ENCODE measurements around the gene TMC7. TPM values are rescaled to one million over a fixed set of nuclear protein-coding genes. Genes with fewer than 3 reads are reported as not detected.

Gene TMC7
- total and polyA plus RNA-seq, 2 of the 13 experiments (the other 11 are each of a cell fraction or from before 2014, with no cell fraction given): 1.2 to 5.1 TPM

DNA sequence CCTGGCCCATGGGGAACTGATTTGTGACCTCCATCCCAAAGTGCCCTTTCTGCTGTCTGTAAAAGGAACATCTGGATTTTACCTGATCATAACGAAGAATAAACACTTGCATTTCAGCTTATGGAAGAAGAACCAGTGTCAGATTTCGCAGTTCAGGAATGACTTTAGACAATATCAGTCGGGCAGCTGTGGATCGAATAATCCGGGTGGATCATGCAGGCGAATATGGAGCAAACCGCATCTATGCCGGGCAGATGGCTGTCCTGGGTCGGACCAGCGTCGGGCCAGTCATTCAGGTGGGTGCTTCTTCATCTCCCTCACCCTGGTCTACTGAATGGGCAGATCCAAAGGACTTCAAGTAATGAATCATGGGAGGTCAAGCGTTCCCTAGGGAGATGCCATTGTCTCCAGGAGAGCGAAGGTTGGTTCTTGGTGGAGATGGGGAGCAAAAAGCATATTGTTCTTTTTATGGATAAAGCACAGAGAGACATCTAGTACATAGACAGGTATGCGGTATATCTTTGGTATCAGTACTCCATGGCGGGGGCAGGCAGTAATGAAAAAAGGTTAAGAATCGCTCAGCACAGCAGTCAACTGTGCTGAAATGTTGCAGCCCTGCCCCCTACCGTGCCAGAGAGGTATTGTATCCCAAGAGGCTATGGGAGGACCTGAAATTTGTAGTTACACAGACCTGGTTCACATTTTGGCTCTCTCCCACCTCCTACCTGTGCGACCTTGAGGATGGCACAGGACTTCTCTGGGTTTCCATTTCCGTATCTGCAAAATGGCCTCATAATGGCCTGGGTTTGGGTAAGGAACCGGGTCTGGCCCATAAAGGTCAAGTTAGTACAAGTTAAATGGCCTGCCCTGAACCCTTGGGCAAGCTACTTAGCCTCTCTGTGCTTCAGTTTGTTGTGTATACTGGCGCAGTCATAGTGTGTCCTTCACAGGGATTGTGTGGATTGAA lies 88.4 kb downstream of the TMC7 start (continued):
- no peak for TF ChIP-seq ZNF576 (CRISPR knock-in tag; IDR thresholded peaks at IDR 0.05)
- TF ChIP-seq RBM22 (optimal IDR thresholded peaks at IDR 0.05; ENCODE audit: low read length): no peak
- TF ChIP-seq ZBTB46 (CRISPR knock-in tag; IDR thresholded peaks at IDR 0.05; ENCODE audit: borderline replicate concordance): no peak
- TF ChIP-seq ZNF432 (CRISPR knock-in tag; IDR thresholded peaks at IDR 0.05; ENCODE audit: borderline replicate concordance): no peak
- no peak for TF ChIP-seq ZBTB7A (CRISPR knock-in tag; IDR thresholded peaks at IDR 0.05)
- TF ChIP-seq ZNF577 (CRISPR knock-in tag; IDR thresholded peaks at IDR 0.05; ENCODE audit: borderline replicate concordance, low read depth): no peak
- TF ChIP-seq, protein P1, sequence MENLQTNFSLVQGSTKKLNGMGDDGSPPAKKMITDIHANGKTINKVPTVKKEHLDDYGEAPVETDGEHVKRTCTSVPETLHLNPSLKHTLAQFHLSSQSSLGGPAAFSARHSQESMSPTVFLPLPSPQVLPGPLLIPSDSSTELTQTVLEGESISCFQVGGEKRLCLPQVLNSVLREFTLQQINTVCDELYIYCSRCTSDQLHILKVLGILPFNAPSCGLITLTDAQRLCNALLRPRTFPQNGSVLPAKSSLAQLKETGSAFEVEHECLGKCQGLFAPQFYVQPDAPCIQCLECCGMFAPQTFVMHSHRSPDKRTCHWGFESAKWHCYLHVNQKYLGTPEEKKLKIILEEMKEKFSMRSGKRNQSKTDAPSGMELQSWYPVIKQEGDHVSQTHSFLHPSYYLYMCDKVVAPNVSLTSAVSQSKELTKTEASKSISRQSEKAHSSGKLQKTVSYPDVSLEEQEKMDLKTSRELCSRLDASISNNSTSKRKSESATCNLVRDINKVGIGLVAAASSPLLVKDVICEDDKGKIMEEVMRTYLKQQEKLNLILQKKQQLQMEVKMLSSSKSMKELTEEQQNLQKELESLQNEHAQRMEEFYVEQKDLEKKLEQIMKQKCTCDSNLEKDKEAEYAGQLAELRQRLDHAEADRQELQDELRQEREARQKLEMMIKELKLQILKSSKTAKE (CRISPR knock-in tag; IDR thresholded peaks at IDR 0.05; ENCODE audit: borderline replicate concordance): no peak
- TF ChIP-seq RAD51 (IDR thresholded peaks at IDR 0.05; ENCODE audit: borderline replicate concordance): no peak
- no peak for TF ChIP-seq JDP2 (CRISPR knock-in tag; IDR thresholded peaks at IDR 0.05; ENCODE audit: borderline replicate concordance)
- no peak for TF ChIP-seq ZNF841 (CRISPR knock-in tag; IDR thresholded peaks at IDR 0.05; ENCODE audit: borderline replicate concordance)
- no peak for TF ChIP-seq DZIP1 (CRISPR knock-in tag; IDR thresholded peaks at IDR 0.05)
- no peak for TF ChIP-seq ZNF772 (CRISPR knock-in tag; IDR thresholded peaks at IDR 0.05)
- TF ChIP-seq ZNF383 (CRISPR knock-in tag; IDR thresholded peaks at IDR 0.05; ENCODE audit: borderline replicate concordance): no peak
- no peak for TF ChIP-seq ZNF780A (CRISPR knock-in tag; IDR thresholded peaks at IDR 0.05)
- TF ChIP-seq NFE2L1 (CRISPR knock-in tag; IDR thresholded peaks at IDR 0.05; ENCODE audit: borderline replicate concordance): no peak
- TF ChIP-seq ZNF614 (CRISPR knock-in tag; IDR thresholded peaks at IDR 0.05; ENCODE audit: borderline replicate concordance): no peak
- no peak for TF ChIP-seq EED (CRISPR knock-in tag; IDR thresholded peaks at IDR 0.05)
- no peak for TF ChIP-seq HNRNPL (IDR thresholded peaks at IDR 0.05; ENCODE audit: low read depth, low read length)
- no peak for TF ChIP-seq MED1 (CRISPR knock-in tag; IDR thresholded peaks at IDR 0.05)
- TF ChIP-seq RFXAP (CRISPR knock-in tag; IDR thresholded peaks at IDR 0.05; ENCODE audit: borderline replicate concordance): no peak
